Measurements from ENCODE around the gene RNF183.
A peak's percentile ranks its signal among the peaks of the same experiment; 100 is the strongest.

RNF183 gene

GRCh38 chr9:113302792-113303418, at the start of gene RNF183:
Gene RNF183 (minus strand): TSS chr9:113303376. CDS start chr9:113298184, 5,192 bp downstream.
- no peak for TF ChIP-seq CTCF (conservative IDR thresholded peaks at IDR 0.05)
- no peak within 1 kb of the TSS for H3K27ac ChIP-seq

- no peak overlapping the region for H3K27ac ChIP-seq
- no peak for TF ChIP-seq CTCF (conservative IDR thresholded peaks at IDR 0.05)
Observed at GRCh38 chr9:113352411-113352810, 49.2 kb upstream of the RNF183 start.

GRCh38 chr9:113352006-113352405, 48.8 kb upstream of the RNF183 start:
- no peak for TF ChIP-seq CTCF (conservative IDR thresholded peaks at IDR 0.05)
- no peak overlapping the region for H3K27ac ChIP-seq

GRCh38 chr9:113350937-113351336, 47.8 kb upstream of the RNF183 start:
- no peak overlapping the region for H3K27ac ChIP-seq
- no peak for TF ChIP-seq CTCF (conservative IDR thresholded peaks at IDR 0.05)

- H3K27ac ChIP-seq = peak overlapping the region; percentile 68; the same call in 1 of the 2 replicates
- no peak for TF ChIP-seq CTCF (conservative IDR thresholded peaks at IDR 0.05)
Observed at GRCh38 chr9:113350107-113350661, 47.0 kb upstream of the RNF183 start.

GRCh38 chr9:113349445-113350094, 46.4 kb upstream of the RNF183 start, which contains the start of gene BSPRY:
Gene BSPRY (plus strand): TSS chr9:113349541. CDS start chr9:113349580, 39 bp downstream.
- TF ChIP-seq CTCF (conservative IDR thresholded peaks at IDR 0.05) = no peak
- peak within 1 kb of the TSS; percentile 68 for H3K27ac ChIP-seq

- H3K27ac ChIP-seq = peak overlapping the region; percentile 68
- no peak for TF ChIP-seq CTCF (conservative IDR thresholded peaks at IDR 0.05)
Observed at GRCh38 chr9:113349066-113349444, 45.9 kb upstream of the RNF183 start.

Data from VCaP (cell line).